GDM1 (cell line): Measurements from ENCODE around the gene RBM4.

Source experiments
- DNase-seq: peaks from one replicate; lab custom pipeline; 2025; lab: John Stamatoyannopoulos, UW

RBM4 gene

DNA sequence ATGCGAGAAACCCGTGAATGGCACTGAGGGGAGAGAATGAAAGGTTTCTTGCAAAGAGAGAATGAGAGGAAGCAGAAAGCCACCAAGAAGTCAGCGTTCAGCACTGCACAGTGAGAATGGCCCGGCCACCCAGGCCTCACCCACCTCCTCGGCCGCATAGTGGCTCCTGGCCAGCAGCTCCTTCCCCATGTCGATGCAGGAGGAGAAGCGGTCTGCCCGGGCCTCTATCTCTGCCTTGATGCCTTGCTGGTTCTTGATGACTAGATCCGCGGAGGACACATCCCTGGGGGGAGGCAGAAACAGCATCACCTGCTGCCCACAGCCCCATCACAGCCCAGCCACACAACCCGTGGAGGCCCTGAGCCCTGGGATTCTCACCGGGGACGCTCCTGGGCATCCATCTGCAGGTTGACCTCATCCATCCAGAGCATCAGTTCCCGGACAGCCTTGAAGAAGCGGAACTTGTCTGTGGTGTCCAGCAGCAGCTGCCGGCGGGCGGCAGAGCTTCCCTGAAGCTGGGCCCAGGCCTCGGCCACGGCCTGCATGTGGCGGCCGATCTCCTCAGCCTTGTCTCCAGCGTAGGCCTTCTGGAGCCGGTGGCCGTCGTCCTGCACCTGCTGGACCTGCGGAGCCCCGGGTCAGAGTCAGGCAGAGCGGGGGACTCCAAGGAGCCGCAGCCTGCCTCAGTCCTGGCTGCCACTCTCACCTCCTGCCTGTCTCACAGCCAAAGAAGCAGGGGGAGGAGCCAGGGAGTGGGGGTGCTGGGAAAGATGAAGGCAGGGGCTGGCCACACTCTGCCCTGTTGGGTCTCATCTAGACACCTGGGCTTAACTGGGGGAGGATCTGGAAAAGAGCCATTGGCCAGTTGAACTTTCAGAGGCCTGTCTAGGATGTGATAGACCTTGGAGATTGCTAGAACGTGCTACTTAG lies 51.4 kb downstream of the RBM4 start:
- DNase-seq, result no peak

DNA sequence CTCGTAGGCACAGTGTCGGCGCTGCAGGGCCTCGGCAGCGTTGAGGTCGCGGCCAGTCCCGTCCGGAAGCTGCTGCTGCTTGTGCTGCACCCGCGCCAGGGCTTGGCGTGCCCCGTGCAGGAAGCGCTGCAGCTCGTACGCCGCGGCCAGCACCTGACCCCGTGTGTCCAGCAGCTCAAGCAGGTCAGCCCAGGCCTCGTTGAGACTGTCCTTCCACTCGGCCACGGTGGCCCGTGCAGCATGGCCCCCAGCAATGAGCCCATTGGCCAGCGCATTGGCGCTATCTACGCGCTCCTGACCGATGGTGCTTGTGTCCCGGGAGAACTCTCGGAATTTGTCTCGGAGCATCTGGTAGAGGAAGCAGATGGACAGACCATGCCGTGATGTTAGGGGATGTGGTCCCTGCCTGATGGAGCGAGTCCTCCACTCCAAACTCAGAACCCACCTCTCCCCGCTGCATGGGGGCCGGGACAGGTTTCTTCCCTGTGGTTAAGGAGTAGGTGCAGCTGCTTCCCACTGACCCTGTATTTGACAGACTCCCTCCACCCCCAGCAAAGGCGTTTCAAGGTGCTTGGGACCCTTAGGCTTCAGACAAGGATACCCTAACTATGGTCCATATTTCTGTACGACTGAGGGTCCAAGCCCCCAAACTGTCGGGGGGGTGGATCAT lies 52.9 kb downstream of the RBM4 start:
- DNase-seq, result no peak

DNA sequence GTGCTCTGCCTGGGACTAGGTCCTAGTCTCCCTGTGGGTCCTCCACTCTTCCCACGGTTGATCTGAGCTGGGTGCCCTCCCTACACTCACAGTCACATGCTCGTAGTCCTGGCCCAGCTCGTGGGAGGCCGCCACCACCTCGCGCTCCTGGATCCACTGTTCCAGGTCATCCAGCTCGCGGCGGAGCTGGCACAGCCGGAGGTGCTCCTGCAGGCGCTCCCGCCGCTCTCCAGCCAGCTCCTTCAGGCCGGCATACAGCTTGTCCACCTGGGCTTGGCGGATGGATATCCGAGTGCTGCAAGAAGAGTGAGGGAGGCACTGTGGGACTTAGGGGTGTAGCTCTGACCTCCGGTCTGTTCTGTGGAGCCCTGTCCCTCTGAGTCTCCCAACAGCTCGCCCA lies 53.9 kb downstream of the RBM4 start:
- no peak for DNase-seq

- DNase-seq, result no peak
Observed at GRCh38 chr11:66692871-66693331, 54.4 kb downstream of the RBM4 start.

DNA sequence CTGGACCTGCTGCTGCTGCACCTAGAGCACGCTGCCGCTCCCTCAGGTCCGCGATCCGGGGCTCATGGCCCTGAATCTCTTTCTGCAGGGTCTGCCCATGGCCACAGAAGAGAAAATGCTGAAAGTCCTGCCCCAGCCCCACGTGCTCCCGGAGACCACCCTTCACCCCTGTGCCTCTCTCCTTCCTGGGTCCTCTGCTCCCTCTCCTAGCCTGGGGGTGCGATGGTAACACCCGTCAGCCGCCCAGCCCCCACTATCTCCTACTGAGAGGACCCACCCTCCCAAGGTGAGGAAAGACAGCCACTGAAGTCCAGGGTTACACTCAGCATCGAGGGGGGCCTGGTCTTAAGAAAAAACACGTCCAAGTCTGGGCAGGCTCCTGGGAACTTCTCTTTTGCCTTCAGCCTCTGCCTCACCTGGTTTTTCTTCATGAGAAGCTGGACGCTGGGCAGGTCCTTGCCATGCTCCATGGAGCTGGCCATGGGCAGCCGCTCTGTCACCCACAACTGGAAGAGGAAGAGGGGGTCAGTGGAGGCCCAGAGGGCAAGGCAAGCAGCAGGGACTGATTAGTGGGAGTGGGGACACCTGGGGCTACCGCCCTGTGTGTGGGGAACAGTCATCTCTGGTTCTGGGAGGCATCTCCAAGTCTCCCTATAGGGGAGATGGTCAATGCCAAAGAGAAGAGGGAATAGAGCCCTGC lies 55.0 kb downstream of the RBM4 start:
- DNase-seq, result no peak

DNA sequence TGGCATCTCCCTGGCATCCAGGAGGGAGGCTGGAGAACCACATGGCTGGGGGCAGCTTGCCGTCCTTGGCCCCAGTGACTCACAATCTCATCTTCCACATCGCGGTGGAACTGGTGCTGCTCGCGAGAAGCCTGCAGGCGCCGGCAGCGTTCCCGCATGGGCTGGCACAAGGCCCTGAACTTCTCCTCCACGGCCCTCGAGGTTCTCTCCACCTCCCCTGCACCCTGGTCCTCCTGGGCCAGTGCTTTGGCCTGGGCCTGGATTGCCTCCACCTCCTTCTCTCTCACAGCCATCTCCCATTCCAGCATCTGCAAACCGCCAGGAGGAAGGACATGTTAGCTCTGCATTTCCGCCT lies 55.5 kb downstream of the RBM4 start:
- no peak for DNase-seq

DNA sequence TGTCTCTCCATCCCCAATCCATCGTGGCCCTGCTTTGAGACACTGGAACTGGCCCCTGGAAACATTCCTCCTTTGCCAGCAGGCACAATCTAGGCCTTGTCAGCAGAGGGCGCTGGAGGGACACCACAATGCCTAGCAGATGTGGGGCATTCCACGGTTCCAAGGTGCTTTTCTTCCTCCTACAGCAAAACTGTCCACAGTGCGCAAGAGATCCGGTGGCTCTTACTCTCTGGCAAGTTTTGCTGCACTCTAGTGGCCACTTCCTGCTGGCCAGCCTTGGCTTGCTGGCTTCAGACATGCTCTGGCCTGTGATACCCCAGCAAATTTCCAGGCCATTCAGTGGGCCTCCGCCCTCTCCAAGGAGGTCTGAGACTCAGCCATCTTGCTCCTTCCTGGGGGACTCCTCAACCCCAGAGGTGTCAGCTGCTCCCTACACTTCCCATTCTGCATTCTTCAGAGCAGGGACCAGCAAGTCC lies 56.3 kb downstream of the RBM4 start:
- DNase-seq, result peak; percentile 68
